ENCODE measurements around the gene USP8.
"Not testable (repeated sequence)": the region's sequence is repeated elsewhere in the genome, so short reads cannot be mapped to it uniquely, and the experiment has no call there.

Gene USP8

GRCh38 chr15:50440932-50441331 is 16.7 kb downstream of the USP8 start:
- DNase-seq (ENCODE audit: low read depth), result no peak

DNA sequence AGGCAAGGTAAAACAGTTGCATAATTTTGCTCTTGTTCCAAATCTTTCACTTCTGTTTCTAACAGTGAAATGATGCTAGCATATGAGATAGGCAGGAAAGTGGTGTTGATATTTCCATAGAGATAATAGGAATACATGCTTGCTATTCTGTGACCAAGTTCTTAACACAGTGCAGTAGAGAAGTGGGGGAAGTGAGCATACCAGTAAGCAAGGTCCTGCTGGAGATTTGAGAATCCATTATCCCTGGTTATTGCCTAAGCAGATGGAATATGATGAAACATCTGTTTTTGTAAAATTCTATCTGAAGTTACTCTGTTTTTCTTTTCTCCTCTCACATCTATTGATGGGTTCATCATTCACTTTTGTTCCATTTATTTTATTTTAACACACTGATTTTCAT is 28.7 kb downstream of the USP8 start:
- no peak for DNase-seq (ENCODE audit: low read depth)

- no peak for DNase-seq (ENCODE audit: low read depth)
These were observed 34.3 kb downstream of the USP8 start for GRCh38 chr15:50458348-50459112.

DNA sequence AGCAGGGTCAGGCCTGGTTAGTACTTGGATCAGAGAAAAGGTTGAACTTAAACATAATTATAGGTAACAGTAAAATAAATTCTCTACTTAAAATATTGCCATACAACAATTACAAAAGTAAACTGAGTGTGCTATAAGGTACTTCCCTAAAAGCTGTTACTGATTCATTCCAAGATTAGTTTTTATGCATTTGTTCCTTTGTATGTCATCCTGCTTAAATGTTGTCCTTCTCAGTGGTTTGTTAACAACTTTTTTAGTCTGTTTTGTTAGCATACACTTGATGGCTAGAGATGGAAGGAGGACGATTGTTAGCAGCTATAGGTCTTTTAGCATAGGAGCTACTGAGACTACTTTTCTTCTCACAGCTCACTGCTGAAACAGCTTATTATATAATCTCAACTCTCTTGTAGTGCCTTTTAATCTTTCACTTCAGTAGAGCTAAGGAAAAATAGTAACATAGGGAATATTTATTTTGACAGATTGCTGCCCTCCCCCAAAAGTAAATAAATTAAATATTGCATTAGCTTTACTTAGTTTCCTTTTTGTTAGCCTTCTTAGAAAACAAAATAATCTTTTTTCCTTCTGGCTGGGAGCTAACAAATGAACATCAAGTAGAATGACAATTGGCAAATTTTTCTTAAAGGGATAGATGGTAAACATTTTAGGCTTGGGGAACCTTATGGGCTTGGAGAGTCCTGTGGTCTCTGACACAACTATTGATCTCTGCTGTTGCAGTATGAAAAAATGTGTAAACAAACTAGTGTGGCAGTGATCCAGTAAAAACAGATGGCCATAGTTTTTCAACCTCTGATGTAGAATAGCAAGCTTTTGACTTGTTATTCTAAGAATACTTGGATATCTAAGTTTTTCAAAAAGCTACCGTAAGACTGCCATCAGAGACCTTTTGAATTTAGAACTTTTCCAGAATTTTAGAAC is 39.5 kb downstream of the USP8 start:
- no peak for DNase-seq (ENCODE audit: low read depth)

DNA sequence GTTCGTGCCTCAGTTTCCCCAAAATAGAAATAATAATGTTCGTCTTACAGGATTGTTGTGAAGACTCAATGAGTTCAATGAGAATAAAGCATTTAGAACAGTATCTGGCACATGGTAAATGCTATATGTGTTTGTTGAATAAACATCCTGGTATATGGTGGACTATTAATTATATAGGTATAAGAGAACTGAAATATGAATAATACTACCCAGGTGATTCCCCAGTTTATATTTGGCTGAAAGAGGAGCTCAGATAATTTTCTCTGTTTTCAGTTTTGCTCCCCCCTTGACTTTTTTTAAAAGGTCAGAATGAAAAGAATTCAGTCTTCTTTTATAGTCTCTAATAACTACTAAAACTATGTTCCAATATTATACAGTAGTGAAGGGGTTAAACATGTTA is 46.9 kb downstream of the USP8 start:
- DNase-seq (ENCODE audit: low read depth), result no peak

DNA sequence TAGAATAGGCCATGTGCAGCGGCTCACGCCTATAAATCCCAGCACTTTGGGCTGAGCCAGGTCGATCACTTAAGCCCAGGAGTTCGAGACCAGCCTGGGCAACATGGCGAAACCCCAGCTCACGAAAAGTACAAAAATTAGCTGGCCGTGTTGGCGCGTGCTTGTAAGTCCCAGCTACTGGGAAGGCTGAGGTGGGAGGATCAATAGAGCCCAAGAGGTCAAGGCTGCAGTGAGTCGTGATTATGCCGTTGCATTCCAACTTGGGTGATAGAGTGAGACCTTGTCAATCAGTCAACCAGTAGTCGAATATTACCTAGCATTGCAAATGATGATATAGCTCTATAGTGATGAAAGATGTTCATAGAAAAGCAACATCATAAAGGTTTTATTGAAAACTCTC is 51.9 kb downstream of the USP8 start:
- no peak for DNase-seq (ENCODE audit: low read depth)

GRCh38 chr15:50484781-50485180 is 60.6 kb downstream of the USP8 start:
- DNase-seq (ENCODE audit: low read depth), result no peak

GRCh38 chr15:50485389-50485788 is 61.2 kb downstream of the USP8 start:
- DNase-seq (ENCODE audit: low read depth), result no peak

DNA sequence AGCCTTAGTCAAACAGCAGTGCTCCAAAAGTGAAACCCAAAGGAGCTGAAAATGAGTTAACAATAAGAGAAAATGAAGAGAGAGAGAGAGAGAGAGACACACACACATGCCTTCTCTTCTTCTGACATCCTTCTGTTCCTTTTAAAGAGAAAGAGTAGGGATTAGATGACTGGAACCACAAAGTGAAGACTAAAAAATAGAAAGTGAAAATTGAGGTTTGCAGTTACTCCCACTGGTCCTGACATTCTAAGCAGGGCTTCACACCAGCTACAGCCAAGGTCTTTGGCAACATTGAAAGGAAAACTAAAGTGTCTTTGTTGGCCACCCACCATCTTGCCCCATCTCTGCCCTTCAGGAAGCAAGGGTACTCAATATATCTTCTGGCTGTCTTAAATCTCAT is 63.1 kb downstream of the USP8 start:
- no peak for DNase-seq (ENCODE audit: low read depth)

DNA sequence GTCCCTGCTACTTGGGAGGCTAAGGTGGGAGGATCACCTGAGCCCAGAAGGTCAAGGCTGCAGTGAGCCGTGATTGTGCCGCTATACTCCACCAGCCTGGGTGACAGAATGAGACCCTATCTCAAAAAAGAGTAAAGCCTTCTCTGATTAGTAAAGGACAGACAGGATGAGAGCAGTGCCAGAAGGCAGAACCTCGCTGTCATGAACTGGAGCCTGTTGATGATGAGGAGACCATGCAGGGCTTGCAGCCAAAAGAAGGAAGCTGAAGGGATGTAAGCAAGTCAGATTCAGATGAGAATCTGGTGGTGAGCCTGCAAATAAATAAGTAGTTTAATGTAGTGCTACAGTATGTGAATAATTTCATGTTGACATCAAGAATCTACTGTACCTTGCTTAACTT is 69.4 kb downstream of the USP8 start:
- no peak for DNase-seq (ENCODE audit: low read depth)

DNA sequence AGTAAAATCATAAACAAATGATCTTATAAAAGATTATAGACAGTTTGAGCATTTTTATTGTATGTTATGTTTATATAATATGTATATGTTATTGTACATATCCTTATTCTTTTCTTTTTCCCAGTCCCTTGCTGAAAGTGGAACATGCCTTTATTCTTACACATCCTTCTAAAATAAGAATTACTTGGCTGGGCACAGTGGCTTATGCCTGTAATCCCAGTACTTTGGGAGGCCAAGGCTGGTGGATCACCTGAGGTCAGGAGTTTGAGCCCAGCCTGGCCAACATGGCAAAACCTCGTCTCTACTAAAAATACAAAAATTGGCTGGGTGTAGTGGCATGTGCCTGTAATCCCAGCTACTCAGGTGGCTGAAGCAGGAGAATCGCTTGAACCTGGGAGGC is 70.3 kb downstream of the USP8 start:
- not testable (repeated sequence) for DNase-seq (ENCODE audit: low read depth)

GRCh38 chr15:50496692-50497091 is 72.5 kb downstream of the USP8 start:
- DNase-seq (ENCODE audit: low read depth), result no peak

DNA sequence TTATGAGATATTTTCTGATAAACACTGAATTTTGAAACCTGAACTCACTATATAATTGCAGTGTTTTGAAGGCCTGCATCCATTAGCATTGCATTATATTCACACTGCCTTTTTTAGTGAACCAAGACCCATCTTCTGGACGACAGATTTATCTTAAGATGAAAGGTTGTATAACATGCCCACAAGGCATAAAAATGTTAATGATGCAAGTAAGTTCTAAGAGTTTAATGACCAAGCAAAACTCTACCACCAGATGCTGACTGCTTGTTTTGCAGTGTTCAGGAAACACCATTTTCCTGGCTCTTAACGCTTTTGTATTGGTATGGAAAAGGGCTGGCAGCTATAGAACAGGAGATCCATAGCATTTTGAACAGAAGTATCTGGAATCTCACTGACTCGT is 76.1 kb downstream of the USP8 start:
- DNase-seq (ENCODE audit: low read depth), result no peak

- DNase-seq (ENCODE audit: low read depth), result no peak
These were observed 77.6 kb downstream of the USP8 start for GRCh38 chr15:50501815-50502214.

- no peak for DNase-seq (ENCODE audit: low read depth)
These were observed 78.9 kb downstream of the USP8 start for GRCh38 chr15:50503144-50503543.

DNA sequence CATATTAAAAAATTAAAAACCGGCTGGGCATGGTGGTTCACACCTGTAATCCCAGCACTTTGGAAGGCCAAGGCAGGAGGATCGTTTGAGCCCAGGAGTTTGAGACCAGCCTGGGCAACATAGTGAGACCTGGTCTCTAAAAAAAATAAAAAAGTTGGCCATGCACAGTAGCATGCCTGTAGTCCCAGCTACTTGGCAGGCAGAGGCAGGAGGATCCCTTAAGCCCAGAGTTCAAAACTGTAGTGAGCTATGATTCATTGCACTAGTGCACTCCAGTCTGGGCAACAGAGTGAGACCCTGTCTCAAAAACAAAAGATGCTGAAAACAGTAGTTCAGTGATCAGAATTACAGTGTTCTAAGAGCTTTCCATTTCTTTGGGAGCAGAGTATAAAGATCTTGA is 81.5 kb downstream of the USP8 start:
- not testable (repeated sequence) for DNase-seq (ENCODE audit: low read depth)

- DNase-seq (ENCODE audit: low read depth), result no peak
These were observed 81.9 kb downstream of the USP8 start for GRCh38 chr15:50506121-50506520.

DNA sequence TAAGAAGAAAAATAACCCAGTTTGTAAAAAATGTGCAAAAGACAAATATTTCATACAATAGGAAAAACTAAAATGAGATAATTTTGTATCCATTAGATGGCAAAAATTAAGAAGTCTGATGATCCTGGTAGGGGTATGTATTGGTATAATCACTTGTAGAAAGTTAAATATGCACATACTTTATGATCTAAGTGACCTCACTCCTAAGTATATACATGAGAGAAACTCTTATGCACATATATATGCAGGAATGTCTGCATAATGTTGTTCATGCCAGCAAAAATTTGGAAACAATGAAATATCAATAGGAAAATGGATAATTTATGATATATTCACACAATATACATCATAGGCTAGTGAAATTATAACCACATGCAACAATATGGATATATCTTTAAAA is 88.8 kb downstream of the USP8 start:
- no peak for DNase-seq (ENCODE audit: low read depth)

DNA sequence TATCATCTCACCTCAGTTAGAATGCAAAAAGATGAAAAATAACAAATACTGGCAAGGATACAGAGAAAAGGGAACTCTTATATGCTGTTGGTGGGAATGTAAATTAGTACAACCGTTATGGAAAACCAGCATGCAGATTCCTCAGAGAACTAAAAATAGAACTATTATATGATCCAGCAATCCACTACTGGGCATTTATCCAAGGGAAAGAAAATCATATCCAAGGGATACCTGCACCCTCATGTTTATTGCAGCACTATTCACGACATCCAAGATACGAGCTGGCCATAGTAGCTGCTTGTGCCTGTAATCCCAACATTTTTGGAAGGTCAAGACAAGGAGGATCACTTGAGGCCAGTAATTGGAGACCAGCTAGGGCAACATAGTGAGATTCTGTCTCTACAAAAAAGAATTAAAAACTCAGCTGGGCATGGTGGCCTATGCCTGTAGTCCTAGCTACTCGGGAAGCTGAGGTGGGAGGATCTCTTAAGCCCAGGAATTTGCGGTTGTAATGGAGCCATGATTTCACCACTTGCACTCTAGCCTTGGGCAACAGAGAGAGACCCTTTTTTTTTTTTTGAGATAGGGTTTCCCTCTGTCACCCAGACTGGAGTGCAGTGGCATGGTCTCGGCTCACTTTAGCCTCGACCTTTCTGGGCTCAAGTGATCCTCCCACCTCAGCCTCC is 95.7 kb downstream of the USP8 start:
- no peak for DNase-seq (ENCODE audit: low read depth)

DNA sequence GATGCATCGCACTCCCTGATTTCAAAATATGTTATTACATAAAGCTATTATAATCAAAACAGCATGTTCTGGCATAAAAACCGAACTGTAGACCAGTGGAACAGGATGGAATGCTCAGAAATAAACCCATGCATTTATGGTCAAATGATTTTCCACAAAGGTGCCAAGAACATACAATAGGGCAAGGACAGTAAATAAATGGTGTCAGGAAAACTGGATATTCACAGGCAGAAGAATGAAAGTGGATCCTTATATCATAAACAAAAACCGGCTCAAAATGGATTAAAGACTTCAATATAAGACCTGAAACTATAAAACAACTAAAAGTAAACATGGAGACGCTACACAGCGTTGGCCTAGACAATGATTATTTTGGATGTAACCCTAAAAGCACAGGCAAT is 99.6 kb downstream of the USP8 start:
- DNase-seq (ENCODE audit: low read depth), result peak; percentile 17

DNA sequence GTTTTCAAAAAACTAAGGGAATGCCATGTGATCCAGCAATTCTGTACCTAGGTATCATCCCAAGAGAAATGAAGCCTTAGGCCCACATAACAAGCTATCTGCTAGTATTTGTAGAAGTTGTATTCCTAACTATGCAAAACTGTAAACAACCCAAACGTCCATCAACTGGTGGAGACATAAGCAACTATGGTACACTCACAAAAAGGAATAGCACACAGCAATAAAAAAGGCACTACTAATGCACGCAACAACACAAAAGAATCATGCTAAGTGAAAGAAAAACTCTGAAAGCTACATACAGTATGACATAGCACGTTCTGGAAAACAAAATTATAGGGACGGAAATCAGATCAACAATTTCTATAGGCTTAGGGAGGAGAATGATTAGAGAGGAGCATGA is 107.0 kb downstream of the USP8 start:
- DNase-seq (ENCODE audit: low read depth), result no peak

DNA sequence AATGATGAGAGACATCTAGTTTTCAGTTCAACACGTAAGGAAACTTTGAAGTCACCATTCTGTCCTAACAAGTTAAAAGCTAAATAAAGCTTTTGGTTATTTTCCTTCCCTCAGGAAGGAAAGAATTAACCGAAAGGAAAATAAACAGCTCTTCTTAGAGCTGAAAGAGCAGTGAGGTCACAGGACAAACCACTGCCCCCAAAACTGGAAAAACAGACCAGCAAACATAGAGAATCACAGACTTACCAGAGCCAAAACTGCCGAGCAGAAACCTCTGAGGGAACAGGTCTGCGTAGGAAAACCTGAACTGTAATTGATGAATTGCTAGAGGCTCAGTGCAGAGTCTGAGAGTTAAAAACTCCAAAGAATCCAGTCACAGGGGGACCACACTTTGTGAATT is 107.6 kb downstream of the USP8 start:
- DNase-seq (ENCODE audit: low read depth), result no peak

- DNase-seq (ENCODE audit: low read depth), result no peak
These were observed 118.6 kb downstream of the USP8 start for GRCh38 chr15:50542887-50543210.
